HG02798 (cell line): ENCODE results near the gene TMOD3.

ENCODE experiments used
- ATAC-seq: cut with Tn5 transposase; IDR thresholded peaks from one replicate; pipeline ENCODE4 v1.9.1; 2021; ENCODE audit warnings: mild to moderate bottlenecking; ENCODE audit not compliant: unreplicated experiment, poor library complexity

The TMOD3 gene

GRCh38 chr15:51889486-51889885, 60.0 kb downstream of the TMOD3 start:
- no peak for ATAC-seq

GRCh38 chr15:51904421-51904820, 75.0 kb downstream of the TMOD3 start:
- no peak for ATAC-seq

DNA sequence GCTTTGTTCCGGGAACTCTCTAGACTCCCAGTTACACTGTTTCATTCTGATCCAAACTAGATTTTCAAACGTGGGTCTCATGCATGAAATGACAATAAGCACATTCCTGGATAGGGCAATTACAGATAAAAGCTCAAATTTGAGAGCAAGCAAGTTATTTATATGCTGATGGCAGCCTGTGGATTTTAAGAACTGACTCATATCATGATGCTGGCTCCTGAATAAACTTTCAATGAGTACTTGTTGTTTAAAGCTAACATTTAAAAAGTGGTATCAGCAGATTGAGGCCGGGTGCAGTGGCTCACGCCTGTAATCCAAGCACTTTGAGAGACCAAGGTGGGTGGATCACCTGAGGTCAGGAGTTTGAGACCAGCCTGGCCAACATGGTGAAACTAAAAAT, 75.5 kb downstream of the TMOD3 start:
- ATAC-seq, result no peak

DNA sequence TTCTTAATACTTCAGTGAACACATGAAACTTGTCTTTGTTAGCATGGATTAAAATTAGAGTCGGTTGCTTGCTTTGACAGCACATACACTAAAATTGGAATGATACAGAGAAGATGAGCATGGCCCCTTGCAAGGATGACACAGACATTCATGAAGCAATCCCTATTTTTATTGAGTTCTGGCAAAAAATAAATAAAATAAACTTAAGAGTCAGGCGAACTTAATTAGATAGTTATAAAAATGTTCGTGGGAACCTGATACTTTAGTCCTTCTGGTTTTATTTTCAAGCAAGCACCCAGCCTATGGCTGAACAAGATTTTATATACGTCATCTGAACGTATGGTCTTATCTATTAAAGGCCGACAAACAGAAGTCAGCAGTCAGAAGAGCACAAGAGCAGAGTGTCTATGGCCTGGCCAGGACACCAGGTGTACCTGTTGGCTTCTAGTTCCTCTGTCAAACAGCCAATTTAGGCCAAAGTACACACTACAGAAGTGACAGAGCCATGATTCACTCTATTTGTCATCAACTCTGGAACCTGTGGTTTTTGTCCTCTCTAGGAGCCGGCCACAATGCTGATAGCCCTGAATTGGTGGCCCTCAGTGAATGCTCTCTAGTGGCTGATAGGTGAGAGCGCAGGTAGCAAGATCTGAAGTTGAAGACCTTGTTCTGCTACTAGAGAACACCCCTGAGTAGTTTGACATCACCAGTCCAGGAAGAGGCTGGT, 77.8 kb downstream of the TMOD3 start:
- ATAC-seq, result no peak

GRCh38 chr15:51908316-51908715, 78.9 kb downstream of the TMOD3 start:
- no peak for ATAC-seq

GRCh38 chr15:51909584-51909983, 80.1 kb downstream of the TMOD3 start:
- no peak for ATAC-seq

GRCh38 chr15:51912528-51912927, 83.1 kb downstream of the TMOD3 start:
- no peak for ATAC-seq

- no peak for ATAC-seq
These were observed 88.0 kb downstream of the TMOD3 start for GRCh38 chr15:51917493-51917892.

- no peak for ATAC-seq
These were observed 95.0 kb downstream of the TMOD3 start for GRCh38 chr15:51924156-51925068.

- no peak for ATAC-seq
These were observed 97.4 kb downstream of the TMOD3 start for GRCh38 chr15:51926809-51927208.

GRCh38 chr15:51931016-51931415, 101.6 kb downstream of the TMOD3 start:
- ATAC-seq, result no peak

DNA sequence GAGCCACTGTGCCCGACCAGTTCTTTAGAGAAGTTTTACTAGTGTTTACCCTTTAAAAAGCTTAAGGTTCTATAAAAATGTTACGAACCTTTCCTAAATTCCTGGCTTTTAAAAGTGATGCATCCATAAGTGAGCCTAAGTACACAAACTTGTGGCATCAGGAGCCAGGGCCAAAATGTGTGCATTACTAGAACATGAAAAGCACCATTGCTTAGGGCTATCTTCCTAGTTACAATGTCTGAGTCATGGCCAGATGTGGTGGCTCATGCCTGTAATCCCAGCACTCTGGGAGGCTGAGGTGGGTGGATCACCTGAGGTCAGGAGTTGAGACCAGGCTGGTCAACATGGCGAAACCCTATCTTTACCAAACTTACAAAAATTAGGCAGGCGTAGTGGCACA, 102.2 kb downstream of the TMOD3 start:
- ATAC-seq, result no peak

DNA sequence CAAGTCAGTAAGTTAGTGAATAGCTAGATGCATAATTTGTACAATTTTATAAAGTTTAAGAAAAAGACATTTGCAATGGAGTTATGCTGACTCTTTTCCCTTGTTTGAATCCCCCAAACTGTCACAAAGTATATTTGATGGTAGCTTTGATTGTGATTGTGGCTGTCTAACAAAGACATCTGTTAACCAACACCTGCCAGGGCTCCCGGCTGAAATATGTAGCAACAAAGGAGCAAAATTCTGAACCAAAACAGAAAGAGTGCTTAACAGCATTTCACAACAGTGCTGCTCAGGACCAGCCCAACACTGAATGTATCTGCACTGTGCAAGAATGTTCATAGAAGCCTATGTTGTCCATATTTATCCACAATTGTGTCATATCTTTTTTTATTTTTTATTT, 102.7 kb downstream of the TMOD3 start:
- no peak for ATAC-seq

DNA sequence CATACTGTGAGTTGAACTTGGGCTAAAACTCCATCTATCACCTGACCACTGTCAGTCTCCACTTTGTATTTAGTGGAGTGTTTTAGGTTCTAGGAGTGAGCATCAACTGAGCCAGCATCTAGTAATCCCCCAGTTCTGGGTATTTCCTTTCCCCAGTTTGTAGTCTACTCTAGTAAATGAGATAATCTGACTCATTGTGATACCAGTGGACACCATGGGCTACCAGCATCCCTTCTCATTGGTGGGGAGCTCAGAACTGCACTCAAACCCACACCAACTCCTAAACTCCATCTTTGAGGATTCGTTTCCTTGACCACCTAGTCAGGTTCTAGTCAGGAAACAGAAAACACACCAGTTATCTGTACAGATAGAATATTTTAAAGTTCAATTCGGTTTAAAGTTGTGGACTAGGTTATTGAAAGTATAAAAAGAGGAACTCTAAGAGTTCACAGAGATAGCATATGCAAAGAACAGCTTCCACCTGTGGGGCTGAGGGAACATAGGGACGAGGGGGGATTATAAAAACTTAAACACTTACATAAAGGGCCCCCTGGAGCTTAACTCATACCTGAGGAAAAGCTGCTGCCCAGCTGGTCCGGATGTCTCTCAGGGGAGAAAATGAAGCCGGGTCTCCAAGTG, 106.1 kb downstream of the TMOD3 start:
- ATAC-seq, result peak; percentile 87

- ATAC-seq, result peak; percentile 19
These were observed 106.6 kb downstream of the TMOD3 start for GRCh38 chr15:51936105-51936478.

DNA sequence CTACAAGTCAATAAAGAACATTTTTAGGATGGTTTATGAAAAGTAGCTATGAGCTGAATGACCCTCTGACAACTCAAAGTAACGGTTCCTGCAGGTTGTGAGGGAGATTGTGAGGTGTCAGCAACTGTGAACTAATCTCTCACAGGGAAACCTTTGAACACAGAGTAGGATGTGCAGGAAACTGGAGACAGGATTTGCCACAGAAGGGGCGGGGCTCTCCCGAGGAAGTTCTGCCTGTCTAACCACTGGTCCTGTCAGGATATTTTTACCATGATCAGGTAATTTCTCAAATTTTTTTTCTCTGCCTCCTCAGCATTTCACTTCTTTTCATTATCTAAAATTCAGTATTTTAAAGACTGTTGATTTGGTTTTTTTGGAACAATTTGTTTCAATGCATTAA, 108.8 kb downstream of the TMOD3 start:
- no peak for ATAC-seq

DNA sequence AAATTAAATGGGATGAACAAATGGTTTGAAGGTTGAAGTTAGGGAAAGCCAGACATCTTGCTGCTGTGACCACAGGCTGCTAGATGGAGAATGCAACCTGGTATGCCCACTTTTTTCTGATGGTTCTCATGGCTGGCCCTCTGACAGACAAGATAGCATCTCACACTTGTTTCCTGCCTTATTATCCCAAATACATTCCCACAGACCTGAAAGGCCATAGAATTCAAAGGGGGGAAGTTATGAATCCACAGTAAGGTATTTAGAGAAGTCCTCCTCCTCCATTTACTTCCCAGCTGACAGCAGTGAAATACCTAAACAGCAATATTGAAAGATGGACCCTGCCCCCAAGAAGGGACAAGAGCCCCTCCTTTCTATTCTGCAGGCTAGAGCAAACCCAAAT, 109.8 kb downstream of the TMOD3 start:
- ATAC-seq, result no peak

GRCh38 chr15:51947124-51947523, 117.7 kb downstream of the TMOD3 start:
- no peak for ATAC-seq

DNA sequence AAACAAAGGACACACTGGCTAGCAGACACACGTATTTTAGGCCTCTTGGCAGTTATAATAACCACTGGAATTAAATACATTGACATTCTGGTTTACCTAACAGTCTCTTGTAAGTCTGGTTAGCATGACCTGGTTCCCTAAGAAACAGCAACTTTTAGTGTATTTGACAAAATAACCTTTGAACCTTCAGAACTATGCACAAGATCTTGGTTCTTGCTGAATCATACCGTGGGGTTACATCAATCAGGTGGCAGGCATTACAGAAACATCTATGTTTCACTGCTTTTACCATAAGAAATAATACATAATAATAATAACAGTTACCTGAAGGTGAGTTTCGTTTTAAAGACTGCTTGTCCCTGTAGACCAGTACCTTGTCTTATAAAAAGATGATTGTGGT, 123.4 kb downstream of the TMOD3 start:
- ATAC-seq, result no peak

GRCh38 chr15:51955504-51955903, 126.1 kb downstream of the TMOD3 start:
- ATAC-seq, result no peak
